GM21528 (cell line): Measurements from ENCODE around the gene COL9A2.
"Not testable (repeated sequence)": the region's sequence is repeated elsewhere in the genome, so short reads cannot be mapped to it uniquely, and the experiment has no call there.

Source experiments
- ATAC-seq: cut with Tn5 transposase; IDR thresholded peaks from one replicate; pipeline ENCODE4 v1.9.1; 2021; ENCODE audit warnings: mild to moderate bottlenecking, moderate library complexity; ENCODE audit not compliant: unreplicated experiment, low FRiP score

Gene COL9A2

GRCh38 chr1:40316595-40317393 is at the start of gene COL9A2:
COL9A2 (minus strand) TSS chr1:40317286; CDS start chr1:40317197, 89 bp downstream.
- ATAC-seq = no peak

- ATAC-seq = peak; percentile 84
Observed at GRCh38 chr1:40363721-40364120, 46.6 kb upstream of the COL9A2 start.

- no peak for ATAC-seq
Observed at GRCh38 chr1:40362699-40363098, 45.6 kb upstream of the COL9A2 start.

GRCh38 chr1:40362199-40362598 is 45.1 kb upstream of the COL9A2 start:
- ATAC-seq = no peak

- ATAC-seq = no peak
Observed at GRCh38 chr1:40361637-40362036, 44.6 kb upstream of the COL9A2 start.

- ATAC-seq = no peak
Observed at GRCh38 chr1:40361201-40361600, 44.1 kb upstream of the COL9A2 start.

GRCh38 chr1:40360631-40361030 is 43.5 kb upstream of the COL9A2 start:
- no peak for ATAC-seq

GRCh38 chr1:40357625-40358024 is 40.5 kb upstream of the COL9A2 start:
- no peak for ATAC-seq

GRCh38 chr1:40353082-40353481 is 36.0 kb upstream of the COL9A2 start:
- ATAC-seq = no peak

- no peak for ATAC-seq
Observed at GRCh38 chr1:40352126-40352525, 35.0 kb upstream of the COL9A2 start.

GRCh38 chr1:40351124-40351523 is 34.0 kb upstream of the COL9A2 start:
- no peak for ATAC-seq

GRCh38 chr1:40350391-40350790 is 33.3 kb upstream of the COL9A2 start:
- ATAC-seq = no peak

- no peak for ATAC-seq
Observed at GRCh38 chr1:40344597-40344996, 27.5 kb upstream of the COL9A2 start.

GRCh38 chr1:40342381-40342717 is 25.3 kb upstream of the COL9A2 start:
- ATAC-seq = not testable (repeated sequence)

GRCh38 chr1:40341491-40342380 is 24.6 kb upstream of the COL9A2 start:
- no peak for ATAC-seq

GRCh38 chr1:40339420-40340323 is 22.6 kb upstream of the COL9A2 start:
- ATAC-seq = no peak

- ATAC-seq = no peak
Observed at GRCh38 chr1:40338745-40339419, 21.8 kb upstream of the COL9A2 start.

- ATAC-seq = no peak
Observed at GRCh38 chr1:40337443-40337842, 20.4 kb upstream of the COL9A2 start.

GRCh38 chr1:40332695-40333094 is 15.6 kb upstream of the COL9A2 start:
- ATAC-seq = no peak

- not testable (repeated sequence) for ATAC-seq
Observed at GRCh38 chr1:40331403-40331802, 14.3 kb upstream of the COL9A2 start.
